ENCODE measurements around the gene KCNAB3.
A peak's percentile ranks its signal among the peaks of the same experiment; 100 is the strongest.

DNA sequence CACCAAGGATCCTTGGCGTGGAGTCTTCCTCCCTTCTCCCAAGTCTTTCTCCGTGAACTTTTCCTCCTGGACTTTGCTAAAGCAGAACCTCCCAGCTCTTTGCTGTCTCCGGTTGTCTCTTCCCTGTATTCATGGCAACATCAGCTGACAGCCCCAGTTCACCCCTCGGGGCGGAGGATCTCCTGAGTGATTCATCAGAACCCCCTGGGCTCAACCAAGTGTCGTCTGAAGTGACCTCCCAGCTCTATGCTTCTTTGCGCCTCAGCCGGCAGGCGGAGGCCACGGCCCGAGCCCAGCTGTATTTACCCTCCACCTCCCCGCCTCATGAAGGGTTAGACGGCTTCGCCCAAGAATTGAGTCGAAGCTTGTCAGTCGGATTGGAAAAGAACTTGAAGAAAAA is 3.3 kb upstream of the KCNAB3 start:
- TF ChIP-seq CTCF (IDR thresholded peaks at IDR 0.05) = peak in 2 of 4 experiments; percentile 10 to 27
- TF ChIP-seq POLR2A (IDR thresholded peaks at IDR 0.05) = no peak
